Hematopoietic multipotent progenitor cell treated with erythropoietin and hydrocortisone succinate and interleukin-3 and kit ligand, for 17 days (in vitro differentiated cells): ENCODE data around the gene MROH2A.
A peak's percentile ranks its signal among the peaks of the same experiment; 100 is the strongest.

ENCODE experiments used
- DNase-seq: peaks from one replicate; pipeline ENCODE4 v3.0.0-alpha.2; 2015; ENCODE audit warnings: low spot score

The MROH2A gene

GRCh38 chr2:233838726-233839446 is 60.8 kb downstream of the MROH2A start:
- DNase-seq, result no peak

- DNase-seq, result no peak
Measured at GRCh38 chr2:233839447-233839820, 61.3 kb downstream of the MROH2A start.

GRCh38 chr2:233840520-233840919 is 62.4 kb downstream of the MROH2A start:
- DNase-seq, result no peak

DNA sequence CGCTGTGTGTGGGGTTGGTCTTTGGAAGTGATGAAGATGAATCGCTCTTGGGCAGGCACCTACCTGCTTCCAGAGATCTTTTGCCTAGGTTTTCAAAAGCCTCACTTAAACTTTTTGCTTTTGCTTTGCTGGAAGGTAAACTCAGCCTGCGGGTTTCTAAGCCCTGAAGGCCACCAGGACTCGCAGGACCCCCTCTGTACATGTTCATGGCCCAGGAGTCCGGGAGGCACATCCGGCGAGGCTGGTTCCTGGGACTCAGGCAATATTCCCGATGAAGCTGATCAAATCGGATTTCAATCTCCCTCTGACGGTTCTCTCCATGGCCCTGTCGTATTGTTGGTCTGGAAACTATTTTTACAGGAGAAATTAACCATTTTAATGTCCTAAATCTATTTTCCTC is 63.1 kb downstream of the MROH2A start:
- DNase-seq, result no peak

- DNase-seq, result no peak
Measured at GRCh38 chr2:233844064-233844807, 66.1 kb downstream of the MROH2A start.

GRCh38 chr2:233844836-233845235 is 66.7 kb downstream of the MROH2A start:
- no peak for DNase-seq

DNA sequence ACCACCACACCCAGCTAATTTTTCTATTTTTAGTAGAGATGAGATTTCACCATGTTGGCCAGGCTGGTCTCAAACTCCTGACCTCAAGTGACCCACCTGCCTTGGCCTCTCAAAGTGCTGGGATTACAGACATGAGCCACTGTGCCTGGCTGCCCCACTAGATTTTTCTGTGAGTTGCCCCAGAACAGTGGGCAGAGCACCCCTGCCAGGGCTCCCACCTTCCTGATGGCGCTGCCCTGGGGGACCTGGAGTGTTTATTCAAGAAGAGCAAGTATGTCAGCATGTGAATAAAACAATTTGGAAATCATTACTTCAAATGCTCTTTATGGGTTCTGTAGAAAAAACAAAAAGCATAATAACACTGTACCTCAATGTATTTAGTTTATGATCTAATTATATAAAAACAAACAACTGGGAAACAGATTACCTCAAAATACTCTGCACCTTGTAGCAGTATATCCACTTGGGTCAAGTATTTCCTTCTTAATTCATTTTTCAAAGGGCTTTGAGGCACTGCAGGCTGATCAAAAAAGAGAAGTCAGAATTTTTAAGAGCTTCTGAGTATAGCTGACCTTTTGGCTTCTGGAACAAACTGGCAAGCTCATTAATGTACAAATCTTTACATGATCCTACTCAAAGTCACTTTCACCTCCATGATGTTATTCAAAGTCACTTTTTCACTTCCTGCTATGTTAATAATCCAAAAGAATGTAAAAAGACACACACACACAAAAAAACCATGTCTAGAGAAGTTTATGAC is 67.4 kb downstream of the MROH2A start:
- no peak for DNase-seq

- peak; percentile 28 for DNase-seq
Measured at GRCh38 chr2:233846387-233847247, 68.5 kb downstream of the MROH2A start.

DNA sequence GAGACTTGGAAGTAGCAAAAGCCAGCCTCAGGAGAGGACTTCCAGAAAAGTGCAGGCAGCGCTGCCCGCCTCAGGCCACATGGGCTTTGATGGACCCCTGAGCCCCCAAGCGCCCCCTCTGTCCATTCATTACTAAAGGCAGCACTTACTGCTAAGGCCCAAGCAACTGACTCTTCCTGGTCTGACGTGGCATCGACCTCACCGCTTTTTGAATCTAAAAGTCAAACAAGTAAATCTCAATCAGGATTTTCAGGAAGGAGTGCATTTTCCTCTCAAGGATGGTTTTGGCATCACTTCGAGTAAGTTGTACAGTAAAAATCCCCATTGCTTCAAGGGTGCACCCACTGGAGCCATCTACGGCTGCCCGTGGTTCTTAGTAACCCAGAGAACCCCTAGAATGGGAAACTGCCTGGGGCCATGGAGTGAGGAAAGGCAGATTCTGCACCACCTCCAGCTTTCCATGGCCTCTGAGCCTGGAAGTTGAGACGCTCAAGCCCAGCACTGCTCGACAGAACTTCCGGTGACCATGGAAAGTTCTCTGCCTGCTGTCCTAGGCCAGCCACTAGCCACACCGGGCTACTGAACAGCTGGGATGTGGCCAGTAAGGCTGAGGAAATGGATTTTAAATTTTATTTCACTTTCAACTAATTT is 69.2 kb downstream of the MROH2A start:
- no peak for DNase-seq

GRCh38 chr2:233848276-233848675 is 70.1 kb downstream of the MROH2A start:
- DNase-seq, result no peak

DNA sequence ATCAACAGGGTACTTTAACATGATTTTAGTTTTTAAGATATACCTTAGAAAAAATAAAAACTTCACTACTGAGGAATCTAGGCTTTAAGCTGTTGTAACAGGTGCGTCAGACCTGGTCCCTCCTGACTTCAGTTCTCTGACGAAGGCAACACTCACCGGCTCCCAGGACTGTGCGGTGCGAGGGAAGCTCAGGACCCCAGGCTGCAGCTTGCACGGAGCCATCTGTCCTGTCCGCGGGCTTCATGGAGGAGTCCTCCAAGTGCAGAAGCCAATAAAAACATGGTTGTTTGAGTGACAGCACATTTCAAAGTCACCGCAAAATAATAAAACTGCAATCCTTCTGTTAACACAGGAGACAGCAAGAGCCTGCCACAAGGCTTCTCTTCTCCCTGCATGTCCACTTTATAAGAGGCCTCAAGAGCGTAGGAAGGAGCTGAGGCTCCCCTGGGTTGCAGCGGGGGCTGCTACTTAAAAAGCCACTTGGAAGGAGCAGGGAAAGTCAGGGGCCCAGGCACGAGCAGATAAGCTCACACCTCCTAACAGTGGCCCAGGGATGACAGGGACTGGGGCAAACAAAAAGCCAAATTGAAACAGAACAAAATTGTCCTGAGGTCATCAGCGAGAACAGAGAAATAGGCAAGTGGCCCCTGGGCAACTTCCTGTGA is 71.6 kb downstream of the MROH2A start:
- no peak for DNase-seq

- no peak for DNase-seq
Measured at GRCh38 chr2:233850745-233851144, 72.6 kb downstream of the MROH2A start.

- no peak for DNase-seq
Measured at GRCh38 chr2:233851169-233851568, 73.0 kb downstream of the MROH2A start.

DNA sequence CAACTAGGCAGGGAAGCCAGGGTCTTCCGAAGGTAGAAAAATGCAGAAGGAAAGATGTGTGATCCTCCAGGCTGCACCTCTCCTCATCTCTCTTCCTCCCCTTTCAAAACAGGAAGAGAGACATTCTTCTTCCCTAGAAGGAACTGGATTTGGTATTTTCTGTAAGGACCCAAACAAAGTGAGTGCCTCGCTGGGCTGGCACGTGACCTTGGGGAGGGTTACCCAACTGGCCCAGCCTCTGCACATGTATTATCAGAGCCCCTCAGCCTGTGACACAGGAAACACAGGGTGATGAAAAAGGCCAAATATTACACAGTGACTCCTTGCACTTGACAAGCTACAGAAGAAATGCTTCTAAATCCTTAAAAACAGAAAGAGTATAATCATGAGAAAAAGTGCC is 73.9 kb downstream of the MROH2A start:
- DNase-seq, result peak; percentile 51

DNA sequence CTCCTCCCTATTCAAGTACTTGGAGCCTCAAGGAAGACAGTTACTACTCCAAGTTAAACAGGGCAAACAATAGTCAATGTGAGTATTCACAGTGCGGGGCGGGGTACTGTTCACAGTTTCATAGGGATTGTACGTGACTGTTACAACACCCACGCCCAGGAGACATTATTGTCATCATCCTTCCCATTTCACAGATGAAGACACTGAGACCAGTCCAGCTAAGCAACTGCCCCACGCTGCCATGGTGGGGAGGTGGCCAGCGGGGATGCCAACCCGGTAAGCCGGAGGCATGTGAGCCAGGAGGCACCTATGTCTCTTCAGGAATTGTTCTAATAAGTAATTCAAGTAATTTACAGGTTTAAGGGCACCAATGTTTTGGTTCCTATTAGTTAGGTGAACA is 75.2 kb downstream of the MROH2A start:
- DNase-seq, result peak; percentile 27

DNA sequence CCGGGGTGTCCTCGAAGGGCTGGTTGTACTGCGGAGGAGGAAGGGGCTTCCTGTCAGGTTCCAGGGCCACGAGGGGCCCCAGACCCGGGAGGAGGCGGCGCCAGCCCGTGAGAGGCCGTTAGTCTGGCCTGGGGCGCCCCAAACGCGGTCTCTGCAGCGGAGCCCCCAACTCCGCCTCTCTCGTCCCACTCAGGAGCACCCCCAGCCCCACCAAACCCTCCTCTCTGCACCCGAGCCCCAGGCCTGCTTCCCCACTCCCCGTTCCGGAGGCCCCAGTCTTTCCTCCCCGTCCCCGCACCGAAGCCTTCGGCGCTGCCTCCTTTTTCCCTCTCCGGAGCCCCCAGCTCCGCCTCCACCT is 75.7 kb downstream of the MROH2A start:
- DNase-seq, result no peak

DNA sequence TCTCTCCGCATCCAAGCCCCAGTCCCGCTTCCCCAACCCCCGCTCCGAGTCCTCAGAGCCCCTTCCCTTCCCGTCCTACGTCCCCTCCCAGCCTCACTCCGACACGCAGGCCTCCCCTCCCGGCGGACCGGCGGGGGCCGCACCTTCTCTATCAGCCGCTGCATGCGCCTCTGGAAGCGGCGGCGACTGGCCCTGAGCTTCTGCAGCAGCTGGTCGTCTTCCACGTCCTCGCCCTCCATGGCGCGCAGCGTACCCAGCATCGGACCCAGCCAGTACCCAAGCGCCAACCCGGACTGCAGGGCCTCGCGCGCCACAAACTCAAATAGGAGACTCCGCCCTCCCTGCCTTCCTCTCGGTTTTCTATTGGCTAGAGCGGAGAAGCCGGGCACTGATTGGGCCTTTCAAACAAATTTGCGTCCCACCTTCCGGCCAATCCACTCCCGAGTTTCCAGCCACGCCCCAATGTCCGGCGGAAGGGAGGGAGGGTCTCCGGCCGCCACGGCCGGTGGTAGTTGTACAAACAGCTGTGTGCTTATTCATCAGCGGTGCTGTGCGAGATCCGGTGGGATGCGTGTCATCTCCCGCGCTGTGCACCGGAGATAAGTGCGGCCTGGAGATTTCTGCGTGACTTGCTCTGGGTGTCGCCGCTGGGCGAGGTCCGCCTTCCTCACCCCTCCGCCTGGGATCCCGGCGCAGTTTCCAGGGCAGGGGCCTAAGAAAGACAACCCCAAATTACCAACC is 76.3 kb downstream of the MROH2A start, which contains the start of gene HJURP:
HJURP (minus strand) TSS at position 295 of the 741 bp plus-strand sequence; CDS start at position 260, 35 bp downstream.
- DNase-seq, result peak; percentile 95

DNA sequence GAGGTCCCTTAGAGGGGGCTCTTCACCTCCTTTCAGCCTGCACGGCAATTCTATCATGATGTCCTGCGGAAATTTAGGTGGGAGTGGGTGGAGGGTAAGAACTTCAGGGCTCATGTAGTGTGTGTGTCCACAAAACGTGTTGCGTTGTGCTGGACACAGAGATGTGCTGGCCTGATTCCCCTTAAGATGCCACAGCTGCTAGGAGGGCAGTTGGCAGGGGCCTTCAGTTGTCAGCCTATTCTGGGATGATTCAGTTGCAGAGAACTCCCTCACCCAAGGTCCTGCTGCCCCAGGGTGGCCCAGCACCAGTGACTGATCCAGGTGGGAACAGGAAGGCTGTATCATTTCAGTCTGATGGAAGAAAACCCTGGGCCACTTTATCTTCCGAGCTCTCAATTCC is 77.2 kb downstream of the MROH2A start:
- DNase-seq, result peak; percentile 24

GRCh38 chr2:233856184-233856583 is 78.1 kb downstream of the MROH2A start:
- peak; percentile 83 for DNase-seq

- peak; percentile 85 for DNase-seq
Measured at GRCh38 chr2:233857511-233858141, 79.5 kb downstream of the MROH2A start.
